GM12801 (cell line): Measurements from ENCODE around the gene ETV6.

ENCODE experiments used
- TF ChIP-seq, protein P1 (sequence below): IDR thresholded peaks from one replicate; pipeline ENCODE4 v1.5.1; 2011; ENCODE audit warnings: control low read depth; ENCODE audit not compliant: insufficient read length; ENCODE audit errors: extremely low read depth

ETV6 gene

DNA sequence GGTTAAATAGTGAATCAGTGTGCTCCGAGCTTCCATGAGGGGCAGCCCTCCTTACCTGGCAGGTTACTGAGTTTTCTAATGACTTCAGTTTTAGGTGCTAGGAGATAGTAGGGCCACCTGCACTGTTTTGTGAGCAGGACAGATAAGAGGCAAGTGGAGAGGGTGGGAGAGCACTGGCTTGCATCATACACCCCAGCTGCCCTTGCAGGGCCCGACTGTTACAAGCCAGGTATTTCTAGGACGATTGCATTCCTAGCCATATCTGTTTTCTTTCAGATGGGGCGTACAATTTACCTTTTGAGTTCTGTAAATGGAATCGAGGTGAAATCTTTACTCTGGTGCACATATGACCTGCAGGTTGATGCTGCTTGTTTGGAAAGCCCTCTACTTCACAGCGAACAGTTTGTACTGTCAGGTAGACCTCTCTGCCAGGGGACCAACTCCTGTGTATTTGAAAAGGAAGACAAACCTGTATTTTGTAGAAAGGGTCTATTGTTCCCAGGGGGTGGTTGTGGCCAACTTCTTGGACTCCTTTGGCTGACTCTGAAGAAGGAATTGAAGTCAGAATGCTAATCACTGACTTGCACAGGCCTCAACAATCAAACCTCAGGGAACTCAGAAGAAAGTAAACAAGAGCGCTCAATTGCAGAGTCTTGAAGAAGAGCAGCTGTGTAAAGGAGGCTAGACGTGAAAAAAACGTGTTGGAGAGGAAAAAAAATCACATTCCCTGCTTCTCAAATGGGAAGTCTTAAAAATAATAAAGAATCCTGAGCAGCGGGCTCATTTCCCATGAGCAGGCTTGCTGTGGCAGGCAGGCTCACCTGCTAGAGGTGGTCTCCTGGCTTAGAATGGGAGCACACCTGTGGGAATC lies 57.3 kb downstream of the ETV6 start:
- TF ChIP-seq, protein P1, sequence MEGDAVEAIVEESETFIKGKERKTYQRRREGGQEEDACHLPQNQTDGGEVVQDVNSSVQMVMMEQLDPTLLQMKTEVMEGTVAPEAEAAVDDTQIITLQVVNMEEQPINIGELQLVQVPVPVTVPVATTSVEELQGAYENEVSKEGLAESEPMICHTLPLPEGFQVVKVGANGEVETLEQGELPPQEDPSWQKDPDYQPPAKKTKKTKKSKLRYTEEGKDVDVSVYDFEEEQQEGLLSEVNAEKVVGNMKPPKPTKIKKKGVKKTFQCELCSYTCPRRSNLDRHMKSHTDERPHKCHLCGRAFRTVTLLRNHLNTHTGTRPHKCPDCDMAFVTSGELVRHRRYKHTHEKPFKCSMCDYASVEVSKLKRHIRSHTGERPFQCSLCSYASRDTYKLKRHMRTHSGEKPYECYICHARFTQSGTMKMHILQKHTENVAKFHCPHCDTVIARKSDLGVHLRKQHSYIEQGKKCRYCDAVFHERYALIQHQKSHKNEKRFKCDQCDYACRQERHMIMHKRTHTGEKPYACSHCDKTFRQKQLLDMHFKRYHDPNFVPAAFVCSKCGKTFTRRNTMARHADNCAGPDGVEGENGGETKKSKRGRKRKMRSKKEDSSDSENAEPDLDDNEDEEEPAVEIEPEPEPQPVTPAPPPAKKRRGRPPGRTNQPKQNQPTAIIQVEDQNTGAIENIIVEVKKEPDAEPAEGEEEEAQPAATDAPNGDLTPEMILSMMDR = no peak

DNA sequence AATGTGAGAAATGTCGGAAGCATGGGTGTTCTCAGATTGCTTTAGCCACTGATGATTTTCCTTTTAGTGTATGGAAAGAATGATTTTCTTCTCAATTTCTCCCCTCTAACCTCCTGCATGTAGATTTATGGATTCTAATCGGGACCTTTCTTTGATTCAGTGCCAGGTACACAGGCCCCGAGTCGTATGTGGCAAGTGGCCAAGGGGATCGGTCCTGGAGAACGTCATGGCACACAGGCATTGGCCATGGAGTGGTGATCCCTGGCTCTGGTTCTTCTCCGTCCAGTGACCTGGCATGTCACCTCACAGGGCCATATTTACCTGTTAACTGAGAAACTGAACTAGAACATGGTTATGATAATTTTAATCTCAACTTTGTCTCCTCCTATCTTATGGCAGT lies 58.1 kb downstream of the ETV6 start:
- TF ChIP-seq, protein P1 = no peak

DNA sequence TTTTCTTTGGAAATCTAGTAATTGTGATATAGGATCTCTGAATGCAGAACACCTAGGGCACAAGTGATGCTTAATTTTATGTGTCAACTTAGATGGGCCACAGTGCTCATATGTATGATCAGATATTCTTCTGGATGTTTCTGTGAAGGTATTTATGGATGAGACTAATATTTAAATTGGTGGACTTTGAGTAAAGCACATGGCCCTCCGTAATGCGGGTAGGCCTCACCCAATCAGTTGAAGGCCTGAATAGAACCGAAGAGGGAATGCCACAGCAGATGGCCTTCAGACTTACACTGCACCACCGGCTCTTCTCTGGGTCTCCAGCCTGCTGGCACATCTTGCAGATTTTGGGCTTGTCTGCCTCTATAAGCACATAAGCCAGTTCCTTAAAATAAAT lies 60.0 kb downstream of the ETV6 start:
- TF ChIP-seq, protein P1 = no peak

DNA sequence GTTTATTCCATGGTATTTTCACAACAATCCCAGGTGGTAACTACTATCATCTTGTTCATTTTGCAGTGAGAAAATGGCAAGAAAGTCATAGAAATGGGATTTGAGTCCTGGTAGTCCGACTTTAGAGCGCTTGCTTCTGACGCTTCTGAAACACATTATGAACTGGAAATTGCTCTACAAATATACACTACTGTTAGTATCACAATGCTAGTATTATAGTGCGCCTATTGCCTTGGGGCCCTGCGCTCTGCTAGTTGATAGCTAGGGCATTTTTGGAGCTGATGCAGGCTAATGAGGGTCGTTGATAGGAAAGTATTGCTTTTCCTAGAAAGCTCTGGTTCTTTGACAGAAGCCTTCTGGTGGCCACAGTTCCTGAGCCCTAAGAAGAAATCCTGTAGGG lies 61.0 kb downstream of the ETV6 start:
- TF ChIP-seq, protein P1 = no peak

DNA sequence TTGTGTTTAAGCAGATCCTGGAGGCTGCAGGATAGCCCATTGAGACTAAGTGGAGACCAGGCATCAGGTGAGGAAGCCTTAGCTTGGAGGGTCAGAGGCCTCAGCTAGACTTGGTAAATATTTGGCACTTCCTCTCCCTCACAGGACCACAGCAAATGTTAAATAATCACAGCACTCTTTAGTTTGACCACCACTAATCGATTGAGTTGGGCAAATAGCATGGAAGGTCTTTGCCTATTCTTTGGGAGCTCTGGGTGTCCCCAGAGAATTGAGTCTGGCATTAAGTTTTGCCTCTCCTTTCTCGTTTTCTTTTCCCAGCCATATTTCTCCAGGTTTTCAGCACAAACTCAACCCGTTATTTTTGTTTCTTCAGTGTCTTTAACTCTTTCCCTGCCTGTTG lies 61.4 kb downstream of the ETV6 start:
- TF ChIP-seq, protein P1 = no peak

DNA sequence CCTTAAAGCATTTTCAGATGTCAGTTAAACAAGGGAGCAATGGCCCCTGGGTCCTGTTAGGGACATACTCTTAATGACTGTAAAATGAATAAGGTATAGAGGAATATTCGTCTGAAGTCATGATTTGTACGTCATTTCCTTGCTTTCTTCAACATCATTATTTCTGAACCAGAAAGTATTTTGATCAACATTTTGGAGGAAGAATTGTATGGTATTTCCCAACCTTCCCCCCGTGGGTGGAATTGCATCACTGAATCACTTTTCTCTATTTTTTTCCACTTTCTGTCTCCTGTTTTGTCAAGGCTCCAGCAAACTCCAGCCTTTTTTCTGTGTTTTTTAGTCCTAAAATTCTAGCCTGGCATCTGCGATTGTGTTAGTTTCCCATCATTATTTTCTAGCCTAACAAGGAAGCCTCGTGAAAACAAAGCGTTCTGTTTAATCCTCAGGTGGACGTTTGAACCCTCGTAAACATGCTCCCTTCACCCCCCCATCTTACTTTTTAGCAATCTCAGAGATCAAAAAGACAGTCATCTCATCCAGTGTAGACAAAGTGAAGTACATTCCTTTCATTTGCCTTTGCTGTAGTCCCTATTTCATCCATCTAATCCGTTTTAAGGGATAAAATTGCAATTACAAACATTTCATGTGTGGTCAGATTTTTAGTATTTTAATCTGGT lies 62.3 kb downstream of the ETV6 start:
- TF ChIP-seq, protein P1 = no peak

DNA sequence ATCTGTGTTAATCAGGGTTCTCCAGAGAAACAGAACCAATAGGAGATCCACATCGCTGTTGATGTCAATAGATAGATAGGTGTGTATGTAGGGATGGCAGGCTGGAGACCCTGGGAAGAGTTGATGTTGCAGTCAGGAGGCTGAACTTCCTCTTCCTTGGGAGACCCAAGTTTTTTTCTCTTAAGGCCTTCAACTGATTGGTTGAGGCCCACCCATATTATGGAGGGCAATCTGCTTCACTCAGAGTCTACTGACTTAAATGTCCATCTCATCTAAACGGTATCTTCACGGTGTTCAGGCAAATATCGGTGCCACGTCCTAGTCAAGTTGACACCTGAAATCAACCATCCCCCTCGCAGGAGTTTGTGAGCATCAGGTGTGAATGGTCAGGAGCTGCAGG lies 63.0 kb downstream of the ETV6 start:
- TF ChIP-seq, protein P1 = no peak
